Keratinocyte (primary cell): Measurements from ENCODE around the gene NKX1-2. TPM values are rescaled to one million over a fixed set of nuclear protein-coding genes. Genes with fewer than 3 reads are reported as not detected.

Experiments
- DNase-seq: peaks from one replicate; pipeline ENCODE4 v3.0.0-alpha.2; 2011; ENCODE audit warnings: low read depth, missing footprints, low spot score
- FAIRE-seq: peaks from 2 replicates; lab custom pipeline; 2011; peaks lifted over from hg19 to GRCh38; lab: Jason Lieb, UNC
- H2AFZ ChIP-seq: 2 replicates; pipeline ENCODE4 v1.6.0; 2012; ENCODE audit warnings: low read length, control low read depth, inconsistent platforms; ENCODE audit not compliant: control insufficient read depth
- H3K27ac ChIP-seq: 2 replicates; pipeline ENCODE4 v1.5.1; 2011; ENCODE audit warnings: low read length; ENCODE audit not compliant: control insufficient read depth, insufficient read depth
- H3K27me3 ChIP-seq: 3 replicates; pipeline ENCODE4 v1.6.0; 2011; ENCODE audit warnings: low read length; ENCODE audit not compliant: control insufficient read depth, insufficient read depth; ENCODE audit errors: extremely low read depth
- H3K36me3 ChIP-seq, 2 experiments: 2 replicates in 1 of 2; 3 replicates in 1 of 2; pipeline ENCODE4 v1.5.1; 2011; ENCODE audit warnings: low read length in 2 of 2, mild to moderate bottlenecking in 1 of 2; ENCODE audit not compliant: control insufficient read depth in 2 of 2, insufficient read depth in 2 of 2; ENCODE audit errors: extremely low read depth in 1 of 2
- H3K4me1 ChIP-seq: 3 replicates; pipeline ENCODE4 v1.5.1; 2011; ENCODE audit warnings: low read length; ENCODE audit not compliant: control insufficient read depth, insufficient read depth; ENCODE audit errors: extremely low read depth
- H3K4me2 ChIP-seq: 3 replicates; pipeline ENCODE4 v1.6.0; 2011; ENCODE audit warnings: low read depth, low read length; ENCODE audit not compliant: control insufficient read depth, insufficient read depth; ENCODE audit errors: extremely low read depth
- H3K4me3 ChIP-seq, 3 experiments: fragments of 200-600 bp in 1 of 3; sonication (generic) in 1 of 3; 2 replicates in 2 of 3; 3 replicates in 1 of 3; pipeline ENCODE4 v1.5.1; 2011 to 2016; ENCODE audit warnings: low read length in 3 of 3, mild to moderate bottlenecking in 3 of 3, control low read depth in 2 of 3, inconsistent platforms in 1 of 3, low read depth in 1 of 3, mixed read lengths in 1 of 3, mixed run types in 1 of 3, moderate library complexity in 1 of 3; ENCODE audit not compliant: control insufficient read depth in 2 of 3, insufficient read depth in 2 of 3; ENCODE audit errors: extremely low read depth in 1 of 3
- H3K79me2 ChIP-seq: 2 replicates; pipeline ENCODE4 v1.6.0; 2012; ENCODE audit warnings: low read length; ENCODE audit not compliant: control insufficient read depth, insufficient read depth
- H3K9ac ChIP-seq: 3 replicates; pipeline ENCODE4 v1.6.0; 2011; ENCODE audit warnings: low read length; ENCODE audit not compliant: control insufficient read depth, insufficient read depth; ENCODE audit errors: extremely low read depth
- H3K9me1 ChIP-seq: 3 replicates; pipeline ENCODE4 v1.6.0; 2011; ENCODE audit warnings: low read length; ENCODE audit not compliant: control insufficient read depth, insufficient read depth; ENCODE audit errors: extremely low read depth
- H3K9me3 ChIP-seq: 2 replicates; pipeline ENCODE4 v1.5.1; 2012; ENCODE audit warnings: low read depth, low read length; ENCODE audit not compliant: control insufficient read depth
- H4K20me1 ChIP-seq: 3 replicates; pipeline ENCODE4 v1.6.0; 2011; ENCODE audit warnings: low read length; ENCODE audit not compliant: control insufficient read depth, insufficient read depth; ENCODE audit errors: extremely low read depth
- EZH2 ChIP-seq: IDR thresholded peaks from one replicate; pipeline ENCODE4 v1.6.1; 2012; ENCODE audit warnings: inconsistent platforms, mild to moderate bottlenecking, low read length, moderate library complexity
- dilution Hi-C: fragments of 300-500 bp; cut with MboI; formaldehyde crosslinking; loops from one replicate; pipeline ENCODE4 v1.7.0; 2020; ENCODE audit warnings: low sequenced_read_pairs; ENCODE audit not compliant: extremely low pct_ligation_motif_present
- polyA plus RNA-seq, 5 experiments: library from polyadenylated mRNA; depleted of rRNA in 3 of 5; stranded (reverse) in 3 of 5; stranded (forward) in 1 of 5; unstranded in 1 of 5; fragments of >200 nt; gene quantifications; 1 replicate in 1 of 5; 2 replicates in 3 of 5; 3 replicates in 1 of 5; pipeline versions ENCODE4 v1.2.1 to v1.2.3, GENCODE V29; 2011 to 2012; ENCODE audit warnings: missing spikeins in 2 of 5, low read depth in 1 of 5, low replicate concordance in 1 of 5
- TF ChIP-seq, protein P1 (sequence below), 3 experiments: IDR thresholded peaks in 1 of 3; conservative IDR thresholded peaks in 1 of 3; optimal IDR thresholded peaks in 1 of 3; 2 replicates in 2 of 3; 3 replicates in 1 of 3; pipeline versions ENCODE3 to v1.5.1; 2011; ENCODE audit warnings: low read length in 3 of 3, mild to moderate bottlenecking in 3 of 3, moderate library complexity in 2 of 3, control low read depth in 1 of 3, inconsistent platforms in 1 of 3; ENCODE audit not compliant: insufficient read depth in 2 of 3; ENCODE audit errors: extremely low read depth in 1 of 3

NKX1-2 gene
- polyA plus RNA-seq, 1 donor (not counting 4 experiments of a cell fraction or from before 2014, with no cell fraction given), result 1.9 TPM

DNA sequence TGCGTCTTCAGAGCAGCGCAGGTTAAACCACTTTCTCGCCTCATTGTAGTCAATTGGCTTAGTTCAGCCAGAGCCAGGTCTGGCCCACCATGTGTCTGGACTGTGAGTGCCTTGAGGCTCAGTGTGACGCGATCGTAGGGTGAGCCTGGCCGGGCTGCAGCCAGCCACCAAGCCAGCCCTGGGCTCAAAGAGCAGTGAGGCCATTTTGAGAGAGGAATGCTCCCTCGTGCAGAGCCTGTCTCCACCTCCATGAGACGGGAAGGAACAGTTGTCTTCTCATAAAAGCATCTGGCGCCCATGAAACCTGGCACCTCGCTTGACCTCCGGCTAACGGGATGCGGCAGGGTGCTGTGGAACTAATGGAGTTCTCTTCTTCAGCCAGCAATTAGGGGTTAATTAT, 46.3 kb upstream of the NKX1-2 start:
- H3K4me2 ChIP-seq, result no peak overlapping the region
- no peaks in the 10 kb centered on the region for H3K4me1 ChIP-seq
- no peak for FAIRE-seq
- H3K9me3 ChIP-seq, result peaks cover 2% of the 10 kb centered on the region
- no peaks in the 10 kb centered on the region for H4K20me1 ChIP-seq
- TF ChIP-seq, protein P1, sequence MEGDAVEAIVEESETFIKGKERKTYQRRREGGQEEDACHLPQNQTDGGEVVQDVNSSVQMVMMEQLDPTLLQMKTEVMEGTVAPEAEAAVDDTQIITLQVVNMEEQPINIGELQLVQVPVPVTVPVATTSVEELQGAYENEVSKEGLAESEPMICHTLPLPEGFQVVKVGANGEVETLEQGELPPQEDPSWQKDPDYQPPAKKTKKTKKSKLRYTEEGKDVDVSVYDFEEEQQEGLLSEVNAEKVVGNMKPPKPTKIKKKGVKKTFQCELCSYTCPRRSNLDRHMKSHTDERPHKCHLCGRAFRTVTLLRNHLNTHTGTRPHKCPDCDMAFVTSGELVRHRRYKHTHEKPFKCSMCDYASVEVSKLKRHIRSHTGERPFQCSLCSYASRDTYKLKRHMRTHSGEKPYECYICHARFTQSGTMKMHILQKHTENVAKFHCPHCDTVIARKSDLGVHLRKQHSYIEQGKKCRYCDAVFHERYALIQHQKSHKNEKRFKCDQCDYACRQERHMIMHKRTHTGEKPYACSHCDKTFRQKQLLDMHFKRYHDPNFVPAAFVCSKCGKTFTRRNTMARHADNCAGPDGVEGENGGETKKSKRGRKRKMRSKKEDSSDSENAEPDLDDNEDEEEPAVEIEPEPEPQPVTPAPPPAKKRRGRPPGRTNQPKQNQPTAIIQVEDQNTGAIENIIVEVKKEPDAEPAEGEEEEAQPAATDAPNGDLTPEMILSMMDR (optimal IDR thresholded peaks at IDR 0.05 in 1 of 3, IDR thresholded peaks at IDR 0.05 in 1 of 3, conservative IDR thresholded peaks at IDR 0.05 in 1 of 3; ENCODE audit: extremely low read depth in 1 of 3, insufficient read depth in 2 of 3, low read length in 3 of 3), result no peak
- no peak for TF ChIP-seq EZH2
- H3K9me1 ChIP-seq, result no peaks in the 10 kb centered on the region
- H3K27me3 ChIP-seq, result no peaks in the 10 kb centered on the region
- H3K9ac ChIP-seq, result no peak overlapping the region
- H3K27ac ChIP-seq, result no peak overlapping the region
- H2AFZ ChIP-seq, result no peak overlapping the region
- peaks cover 0 to 11% of the 10 kb centered on the region in 2 experiments for H3K36me3 ChIP-seq
- DNase-seq, result no peak
- no peaks in the 10 kb centered on the region for H3K79me2 ChIP-seq
- dilution Hi-C loops, result no loop called here
- H3K4me3 ChIP-seq, result no peak overlapping the region

DNA sequence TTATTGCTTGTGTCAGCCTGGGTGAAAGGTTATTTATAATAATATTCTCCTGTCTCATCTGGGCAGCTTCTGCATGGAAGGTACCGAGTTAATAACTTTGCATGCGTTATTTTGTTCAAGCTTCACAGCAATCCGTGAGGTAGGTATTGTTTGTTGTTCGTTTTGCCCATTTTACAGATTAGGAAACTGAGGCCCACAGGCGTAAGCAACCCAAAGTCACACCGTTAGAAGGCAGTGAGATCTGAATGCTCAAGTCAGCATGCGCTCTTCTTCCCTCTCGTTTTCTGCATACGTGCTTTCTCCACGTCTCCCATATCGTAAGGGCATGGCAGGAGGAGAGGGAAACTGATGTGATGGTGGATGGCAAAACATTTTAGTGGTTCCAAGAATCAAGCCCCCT, 45.9 kb upstream of the NKX1-2 start:
- no peak for TF ChIP-seq EZH2
- TF ChIP-seq, protein P1 (optimal IDR thresholded peaks at IDR 0.05 in 1 of 3, IDR thresholded peaks at IDR 0.05 in 1 of 3, conservative IDR thresholded peaks at IDR 0.05 in 1 of 3; ENCODE audit: extremely low read depth in 1 of 3, insufficient read depth in 2 of 3, low read length in 3 of 3), result no peak
- H4K20me1 ChIP-seq, result no peaks in the 10 kb centered on the region
- H3K4me1 ChIP-seq, result no peaks in the 10 kb centered on the region
- no peaks in the 10 kb centered on the region for H3K9me1 ChIP-seq
- no peak overlapping the region for H3K4me2 ChIP-seq
- H3K27ac ChIP-seq, result no peak overlapping the region
- dilution Hi-C loops, result no loop called here
- peaks cover 2% of the 10 kb centered on the region for H3K9me3 ChIP-seq
- DNase-seq (no peak), FAIRE-seq (no peak)
- no peak overlapping the region for H2AFZ ChIP-seq
- no peaks in the 10 kb centered on the region for H3K79me2 ChIP-seq
- no peak overlapping the region for H3K4me3 ChIP-seq
- no peak overlapping the region for H3K9ac ChIP-seq
- peaks cover 0 to 9% of the 10 kb centered on the region in 2 experiments for H3K36me3 ChIP-seq
- no peaks in the 10 kb centered on the region for H3K27me3 ChIP-seq
